ENCODE data around the gene MACROD2.
"Not testable (repeated sequence)": the region's sequence is repeated elsewhere in the genome, so short reads cannot be mapped to it uniquely, and the experiment has no call there.

Gene MACROD2

GRCh38 chr20:15336536-15336935 lies 1341.2 kb downstream of the MACROD2 start:
- DNase-seq = no peak

DNA sequence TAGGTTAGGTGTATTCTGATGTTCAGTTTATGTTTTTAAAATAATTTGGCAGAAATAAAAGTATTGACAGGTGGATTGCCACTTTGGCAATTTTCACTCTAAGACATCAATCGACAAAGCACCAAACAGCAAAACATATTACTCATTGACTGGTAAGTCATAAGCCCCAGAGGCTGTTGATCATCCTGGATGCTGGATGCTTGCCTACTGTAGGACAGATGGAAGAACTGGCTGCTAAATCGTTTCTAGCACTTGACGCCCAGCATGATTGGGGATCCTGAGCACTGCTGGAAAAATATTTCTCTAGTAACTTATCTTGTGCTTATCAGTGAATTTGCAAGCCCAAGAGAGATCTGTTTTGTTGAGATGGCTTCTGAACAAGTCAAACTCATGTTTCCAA lies 1343.9 kb downstream of the MACROD2 start:
- DNase-seq = no peak

- DNase-seq = no peak
Measured at GRCh38 chr20:15342991-15343523, 1347.7 kb downstream of the MACROD2 start.

DNA sequence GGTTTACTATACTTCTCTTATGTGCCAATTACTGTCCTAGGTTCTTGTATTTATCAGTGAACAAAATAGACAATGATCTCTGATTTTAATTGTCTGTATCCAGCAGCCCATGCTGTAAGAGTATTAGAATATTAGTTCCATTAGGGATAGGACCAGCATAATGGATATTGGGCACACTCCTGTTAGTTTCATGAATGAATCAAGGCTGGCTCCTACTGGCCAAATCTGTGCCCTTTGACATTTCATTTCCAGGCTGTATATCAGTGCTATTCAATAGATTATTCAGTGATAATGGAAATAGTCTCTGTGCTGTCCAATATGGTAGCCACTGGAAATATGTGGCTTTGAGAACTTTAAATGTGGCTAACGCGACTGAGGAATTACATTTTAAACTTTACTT lies 1350.0 kb downstream of the MACROD2 start:
- no peak for DNase-seq

DNA sequence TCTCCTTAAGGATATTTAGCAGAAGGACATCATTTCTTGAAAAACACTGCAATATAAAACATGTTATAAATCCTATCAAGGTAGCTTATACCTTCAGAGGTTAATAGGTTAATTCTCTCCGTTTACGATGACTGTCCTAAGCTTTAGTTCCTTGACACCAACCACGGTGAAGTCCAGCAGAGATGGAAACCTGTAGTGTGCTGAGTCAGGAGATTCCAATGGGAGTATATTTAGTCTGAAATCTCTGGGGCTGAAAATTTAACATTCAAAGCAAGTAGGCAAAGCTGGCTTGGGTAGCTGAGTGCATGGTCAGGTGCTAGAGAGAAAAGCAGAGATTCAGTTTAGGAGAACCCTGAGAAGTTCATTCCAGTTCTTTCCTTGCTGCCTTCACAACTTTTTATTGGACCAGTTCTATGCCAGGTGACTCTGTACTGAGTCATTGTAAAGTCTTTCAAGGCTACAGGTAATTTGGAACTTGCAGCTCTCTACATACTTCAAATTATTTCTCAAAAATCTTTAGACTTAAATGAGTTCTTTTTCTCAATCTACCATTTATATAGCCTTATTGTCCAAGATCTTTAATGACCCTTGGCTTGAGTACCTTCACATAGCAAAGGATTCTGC lies 1351.5 kb downstream of the MACROD2 start:
- DNase-seq = no peak

GRCh38 chr20:15359056-15359455 lies 1363.7 kb downstream of the MACROD2 start:
- DNase-seq = no peak

- no peak for DNase-seq
Measured at GRCh38 chr20:15362849-15363248, 1367.5 kb downstream of the MACROD2 start.

DNA sequence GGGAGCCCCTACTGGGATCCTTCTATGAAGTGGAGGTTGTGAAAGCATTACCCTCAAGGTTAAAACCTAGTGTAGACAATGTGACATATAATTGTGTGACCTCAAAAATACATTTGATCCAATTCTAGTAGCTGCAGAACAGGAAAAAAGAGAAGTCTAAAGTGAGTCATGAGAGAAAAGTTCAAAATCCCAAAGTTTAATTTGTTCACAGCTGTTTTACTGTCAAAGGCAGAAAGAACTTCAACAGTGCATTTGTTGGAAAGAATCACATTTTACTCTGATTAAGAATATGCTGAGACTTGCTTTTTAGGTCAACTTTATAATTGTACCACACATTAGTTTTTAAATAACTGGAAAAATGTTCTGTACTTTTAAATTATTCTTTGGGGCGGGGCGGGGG lies 1369.5 kb downstream of the MACROD2 start:
- DNase-seq = no peak

GRCh38 chr20:15370370-15370769 lies 1375.1 kb downstream of the MACROD2 start:
- DNase-seq = no peak

GRCh38 chr20:15374682-15375081 lies 1379.4 kb downstream of the MACROD2 start:
- DNase-seq = no peak

DNA sequence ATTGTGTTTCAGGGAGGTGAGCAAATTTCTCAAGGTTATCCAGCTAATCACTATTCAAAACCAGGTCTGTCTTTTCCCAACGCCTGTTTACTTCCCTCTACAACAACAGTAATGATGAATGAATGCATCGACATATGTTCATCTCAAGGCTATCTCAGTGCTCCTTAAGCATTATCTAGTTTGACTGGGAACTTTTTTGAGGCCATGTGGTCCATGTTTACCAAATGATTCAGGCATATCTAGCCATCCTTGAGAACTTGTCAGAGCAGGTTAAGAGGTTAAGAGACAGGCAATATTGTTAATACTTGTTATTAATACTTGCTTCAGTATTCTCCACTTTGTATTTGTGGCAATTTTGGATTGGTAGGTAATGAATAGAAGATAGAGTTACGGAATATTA lies 1380.5 kb downstream of the MACROD2 start:
- no peak for DNase-seq

- not testable (repeated sequence) for DNase-seq
Measured at GRCh38 chr20:15377603-15378002, 1382.3 kb downstream of the MACROD2 start.

GRCh38 chr20:15378151-15378550 lies 1382.8 kb downstream of the MACROD2 start:
- no peak for DNase-seq

GRCh38 chr20:15379681-15380296 lies 1384.5 kb downstream of the MACROD2 start:
- DNase-seq = no peak

GRCh38 chr20:15380770-15381169 lies 1385.5 kb downstream of the MACROD2 start:
- no peak for DNase-seq

- DNase-seq = no peak
Measured at GRCh38 chr20:15387228-15387627, 1391.9 kb downstream of the MACROD2 start.

- DNase-seq = no peak
Measured at GRCh38 chr20:15395457-15395856, 1400.1 kb downstream of the MACROD2 start.

DNA sequence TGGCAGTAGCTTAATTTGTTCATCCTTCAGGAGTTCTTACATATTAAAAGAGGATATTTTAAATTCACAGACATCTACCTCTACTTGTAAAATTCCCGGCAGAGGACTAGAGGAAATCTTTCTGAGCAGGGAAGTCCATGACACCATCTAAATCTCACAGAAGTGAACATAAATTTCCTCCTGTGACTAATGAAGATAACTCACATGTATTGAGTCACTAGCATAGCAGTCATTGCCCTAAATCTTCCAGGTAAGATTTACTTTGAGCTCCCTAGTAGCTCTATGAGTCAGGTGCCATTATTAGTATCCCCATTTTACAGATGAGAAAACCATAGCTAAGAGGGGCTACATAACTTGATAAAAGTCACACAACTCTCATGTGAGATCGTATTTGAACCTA lies 1400.7 kb downstream of the MACROD2 start:
- no peak for DNase-seq

- DNase-seq = no peak
Measured at GRCh38 chr20:15396900-15397299, 1401.6 kb downstream of the MACROD2 start.

DNA sequence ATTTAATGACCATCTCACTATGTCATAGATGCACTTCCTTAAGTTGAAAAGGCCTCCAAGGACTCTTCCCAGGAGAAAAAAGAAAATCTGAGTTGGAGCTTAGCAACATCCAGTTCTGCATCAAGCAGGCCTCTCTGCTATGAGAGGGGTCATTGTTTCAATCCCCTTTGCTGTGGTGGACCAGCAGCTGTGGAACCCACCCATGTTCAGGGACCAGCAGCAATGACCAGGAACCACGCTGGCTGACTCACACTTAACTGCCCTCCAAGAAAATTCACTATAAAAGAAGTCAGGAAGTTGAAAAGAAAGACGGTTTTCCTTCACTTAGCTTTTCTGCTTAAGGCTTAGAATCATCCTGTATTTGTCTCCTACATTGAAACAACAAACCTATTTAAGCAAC lies 1404.5 kb downstream of the MACROD2 start:
- no peak for DNase-seq

DNA sequence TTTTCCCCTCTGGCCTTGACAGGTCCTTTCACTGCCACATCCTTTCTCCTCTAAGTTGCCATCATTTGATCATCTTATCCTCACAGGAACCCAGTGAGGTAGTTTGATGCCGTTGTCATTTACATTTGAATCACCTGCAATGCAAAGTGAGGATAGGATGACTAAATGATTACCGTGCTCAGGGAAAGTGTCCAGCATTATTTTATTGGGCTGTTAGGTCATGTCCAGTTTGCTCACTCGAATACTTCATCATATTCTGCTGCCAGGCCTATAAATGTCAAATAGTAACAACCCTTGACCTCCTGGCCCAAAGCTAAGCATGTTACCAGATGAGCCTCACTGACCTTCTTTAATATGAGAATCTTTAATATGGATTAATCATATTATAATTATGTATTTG lies 1410.8 kb downstream of the MACROD2 start:
- DNase-seq = no peak

DNA sequence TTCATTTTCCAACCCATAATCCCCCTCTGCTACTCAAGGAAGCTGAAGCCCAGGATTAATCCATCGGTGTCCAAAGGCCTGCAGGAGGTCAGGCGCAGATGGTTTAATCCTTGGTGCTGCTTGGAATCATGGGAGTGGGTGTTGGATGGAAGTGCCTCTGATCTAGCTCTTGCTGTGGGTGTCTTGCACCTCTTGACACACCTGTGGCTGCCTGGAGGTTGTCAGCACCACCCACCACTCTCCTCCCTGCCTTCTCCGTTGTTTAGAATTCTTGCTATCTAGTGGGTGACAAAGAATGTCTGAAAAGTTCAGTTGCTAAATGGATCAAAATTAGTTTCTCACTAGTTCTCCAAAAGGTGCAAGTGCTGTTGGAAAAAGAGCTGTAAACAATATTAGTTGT lies 1416.5 kb downstream of the MACROD2 start:
- DNase-seq = no peak

- DNase-seq = no peak
Measured at GRCh38 chr20:15415908-15416307, 1420.6 kb downstream of the MACROD2 start.

DNA sequence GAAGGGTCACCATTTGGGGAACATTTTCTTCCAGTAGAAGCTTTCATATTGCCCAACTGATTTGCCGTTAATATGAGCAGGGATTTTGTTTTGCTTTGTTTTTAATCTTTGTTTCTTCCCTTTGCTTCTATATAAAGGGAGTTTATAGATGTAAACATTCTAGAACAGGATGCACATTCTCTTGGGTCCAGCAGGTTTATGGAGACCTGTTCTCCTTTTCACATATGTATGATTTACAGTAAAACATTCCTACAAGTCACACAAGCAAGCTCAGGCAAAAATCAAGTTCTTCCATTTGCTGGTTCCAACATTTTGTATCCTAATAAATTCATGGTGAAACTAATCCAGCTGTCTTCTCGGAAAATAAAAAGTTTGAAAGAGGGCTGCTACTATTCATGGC lies 1424.5 kb downstream of the MACROD2 start:
- DNase-seq = no peak

- DNase-seq = no peak
Measured at GRCh38 chr20:15422966-15423365, 1427.7 kb downstream of the MACROD2 start.
